HEK293 (cell line): ENCODE data around the gene OR10X1.

Experiments
- CTCF ChIA-PET: fragments of 350-600 bp; formaldehyde crosslinking; extraction: SDS; loops from one replicate; lab custom pipeline; 2021; ENCODE audit warnings: antibody characterized with exemption; lab: Yijun Ruan, JAX
- POLR2A ChIA-PET: fragments of 300-600 bp; formaldehyde crosslinking; extraction: SDS; loops from one replicate; lab custom pipeline; 2020; ENCODE audit warnings: antibody characterized with exemption, inconsistent platforms; lab: Yijun Ruan, JAX
- H3K27ac ChIP-seq: fragments of 200-500 bp; sonication (Bioruptor generic); 2 replicates; pipeline ENCODE4 v1.5.1; 2014; ENCODE audit warnings: low read depth, low read length, control low read depth, inconsistent platforms; ENCODE audit errors: extremely low read depth
- H3K36me3 ChIP-seq, 2 experiments: fragments of 200-500 bp in 1 of 2; sonication (Bioruptor generic) in 1 of 2; 1 replicate in 1 of 2; 2 replicates in 1 of 2; pipeline ENCODE4 v1.5.1; 2014 to 2017; ENCODE audit warnings: inconsistent platforms in 2 of 2, low read length in 2 of 2; ENCODE audit not compliant: control insufficient read depth in 2 of 2, insufficient read depth in 1 of 2
- H3K4me1 ChIP-seq: fragments of 200-500 bp; sonication (Bioruptor generic); 2 replicates; pipeline ENCODE4 v1.5.1; 2014; ENCODE audit warnings: mild to moderate bottlenecking, low read length, inconsistent platforms; ENCODE audit not compliant: control insufficient read depth, insufficient read depth
- H3K4me3 ChIP-seq: 2 replicates; pipeline ENCODE4 v1.5.1; 2011; ENCODE audit warnings: low read depth, mild to moderate bottlenecking, control low read depth, low read length, moderate library complexity
- H3K9me3 ChIP-seq: fragments of 200-500 bp; sonication (Bioruptor generic); 2 replicates; pipeline ENCODE4 v1.5.1; 2014; ENCODE audit warnings: low read depth, low read length, inconsistent platforms; ENCODE audit not compliant: control insufficient read depth, insufficient read depth
- GLI4 ChIP-seq: fragments of 450-650 bp; formaldehyde crosslinking; IDR thresholded peaks from 2 replicates; pipeline ENCODE4 v1.5.1; 2016; ENCODE audit warnings: missing biosample characterization, missing genetic modification characterization
- HOXA7 ChIP-seq: sonication (generic); formaldehyde crosslinking; IDR thresholded peaks from 2 replicates; pipeline ENCODE4 v1.8.1; 2022; ENCODE audit warnings: missing genetic modification reagents, borderline replicate concordance
- MEIS1 ChIP-seq: sonication (generic); formaldehyde crosslinking; IDR thresholded peaks from 2 replicates; pipeline ENCODE4 v1.8.1; 2022; ENCODE audit warnings: missing genetic modification reagents, mild to moderate bottlenecking, borderline replicate concordance
- RBAK ChIP-seq: fragments of 450-650 bp; formaldehyde crosslinking; IDR thresholded peaks from 2 replicates; pipeline ENCODE4 v1.5.1; 2016; ENCODE audit warnings: missing biosample characterization, missing genetic modification characterization
- REPIN1 ChIP-seq: fragments of 450-650 bp; formaldehyde crosslinking; IDR thresholded peaks from 2 replicates; pipeline ENCODE4 v1.5.1; 2017; ENCODE audit warnings: missing biosample characterization, missing genetic modification characterization, low read depth
- SP3 ChIP-seq: fragments of 450-650 bp; formaldehyde crosslinking; IDR thresholded peaks from 2 replicates; pipeline ENCODE4 v1.5.1; 2016; ENCODE audit warnings: missing biosample characterization, missing genetic modification characterization
- ZNF138 ChIP-seq: fragments of 450-650 bp; formaldehyde crosslinking; IDR thresholded peaks from 2 replicates; pipeline ENCODE4 v1.5.1; 2016; ENCODE audit warnings: missing biosample characterization, missing genetic modification characterization, borderline replicate concordance
- ZNF148 ChIP-seq: fragments of 450-650 bp; formaldehyde crosslinking; IDR thresholded peaks from 2 replicates; pipeline ENCODE4 v1.5.0; 2017; ENCODE audit warnings: missing biosample characterization, missing genetic modification characterization, borderline replicate concordance
- ZNF274 ChIP-seq, 2 experiments: fragments of 200-500 bp in 1 of 2; fragments of 450-650 bp in 1 of 2; sonication (Bioruptor generic) in 1 of 2; formaldehyde crosslinking in 1 of 2; IDR thresholded peaks; 2 replicates each; pipeline versions ENCODE4 v1.5.1 to v1.6.1; 2014 to 2016; ENCODE audit warnings: borderline replicate concordance in 1 of 2, inconsistent platforms in 1 of 2, low read length in 1 of 2, missing biosample characterization in 1 of 2, missing genetic modification characterization in 1 of 2
- ZNF335 ChIP-seq: fragments of 450-650 bp; formaldehyde crosslinking; conservative IDR thresholded peaks from 2 replicates; pipeline ENCODE4 v1.5.1; 2016; ENCODE audit warnings: missing biosample characterization, missing genetic modification characterization
- ZNF423 ChIP-seq: fragments of 450-650 bp; formaldehyde crosslinking; IDR thresholded peaks from 2 replicates; pipeline ENCODE4 v1.5.1; 2016; ENCODE audit warnings: missing biosample characterization, missing genetic modification characterization
- ZNF473 ChIP-seq: fragments of 450-650 bp; formaldehyde crosslinking; IDR thresholded peaks from 2 replicates; pipeline ENCODE4 v1.5.1; 2017; ENCODE audit warnings: missing biosample characterization, missing genetic modification characterization
- ZNF48 ChIP-seq: fragments of 450-650 bp; formaldehyde crosslinking; IDR thresholded peaks from 2 replicates; pipeline ENCODE4 v1.5.1; 2016; ENCODE audit warnings: missing biosample characterization, missing genetic modification characterization
- ZNF571 ChIP-seq: fragments of 450-650 bp; formaldehyde crosslinking; IDR thresholded peaks from 2 replicates; pipeline ENCODE4 v1.5.0; 2017; ENCODE audit warnings: missing biosample characterization, missing genetic modification characterization
- ZNF626 ChIP-seq: fragments of 450-650 bp; sonication (Bioruptor Pico); formaldehyde crosslinking; IDR thresholded peaks from 2 replicates; pipeline ENCODE4 v1.5.1; 2018; ENCODE audit warnings: missing biosample characterization, missing genetic modification characterization, inconsistent platforms
- ZNF670 ChIP-seq: fragments of 450-650 bp; formaldehyde crosslinking; IDR thresholded peaks from 2 replicates; pipeline ENCODE4 v1.5.1; 2016; ENCODE audit warnings: missing biosample characterization, missing genetic modification characterization, low read depth
- ZNF791 ChIP-seq: fragments of 450-650 bp; formaldehyde crosslinking; IDR thresholded peaks from 2 replicates; pipeline ENCODE4 v1.5.1; 2016; ENCODE audit warnings: missing biosample characterization, missing genetic modification characterization
- ZNF792 ChIP-seq: fragments of 450-650 bp; formaldehyde crosslinking; IDR thresholded peaks from 2 replicates; pipeline ENCODE4 v1.5.1; 2016; ENCODE audit warnings: missing biosample characterization, missing genetic modification characterization
- ZNF843 ChIP-seq: fragments of 450-650 bp; formaldehyde crosslinking; IDR thresholded peaks from 2 replicates; pipeline ENCODE4 v1.5.1; 2016; ENCODE audit warnings: missing biosample characterization, missing genetic modification characterization
- ZSCAN16 ChIP-seq: fragments of 450-650 bp; formaldehyde crosslinking; IDR thresholded peaks from 2 replicates; pipeline ENCODE4 v1.5.1; 2016; ENCODE audit warnings: missing biosample characterization, missing genetic modification characterization
- TF ChIP-seq, protein P1 (sequence below): fragments of 450-650 bp; formaldehyde crosslinking; IDR thresholded peaks from 2 replicates; pipeline ENCODE4 v1.5.1; 2016; ENCODE audit warnings: missing biosample characterization, missing genetic modification characterization
- TF ChIP-seq, protein P2 (sequence below): fragments of 450-650 bp; formaldehyde crosslinking; IDR thresholded peaks from 2 replicates; pipeline ENCODE4 v1.5.1; 2016; ENCODE audit warnings: missing biosample characterization, missing genetic modification characterization
- TF ChIP-seq, protein P3 (sequence below): fragments of 450-650 bp; formaldehyde crosslinking; IDR thresholded peaks from 2 replicates; pipeline ENCODE4 v1.5.1; 2016; ENCODE audit warnings: missing biosample characterization, missing genetic modification characterization

Gene OR10X1

GRCh38 chr1:158577561-158577960, 2.1 kb downstream of the OR10X1 start (continued):
- TF ChIP-seq ZNF626 (tag by site-specific recombination) (no peak), ZNF843 (no peak), GLI4 (no peak), SP3 (no peak)

GRCh38 chr1:158572226-158572625, 7.5 kb downstream of the OR10X1 start:
- CTCF ChIA-PET = interaction anchor here (0.7 kb wide), 1 partner anchor 105 kb away, joined by 3 read pairs; no protein-coding TSS in a partner anchor
- TF ChIP-seq ZNF138 (tag by site-specific recombination) (no peak), ZNF792 (tag by site-specific recombination) (no peak), MEIS1 (CRISPR knock-in tag) (no peak), ZNF473 (no peak), ZNF423 (tag by site-specific recombination) (no peak), ZNF148 (tag by site-specific recombination) (no peak), ZNF791 (no peak), ZNF670 (no peak), ZNF48 (no peak), ZNF274 (IDR thresholded peaks at IDR 0.05; ENCODE audit: low read length) (no peak), ZNF274 (tag by site-specific recombination; IDR thresholded peaks at IDR 0.05; ENCODE audit: borderline replicate concordance) (no peak), HOXA7 (CRISPR knock-in tag) (no peak), ZSCAN16 (tag by site-specific recombination) (no peak), RBAK (no peak), ZNF626 (tag by site-specific recombination) (no peak), ZNF335 (tag by site-specific recombination) (no peak), ZNF571 (tag by site-specific recombination) (no peak), REPIN1 (tag by site-specific recombination) (no peak)
- TF ChIP-seq, protein P1, sequence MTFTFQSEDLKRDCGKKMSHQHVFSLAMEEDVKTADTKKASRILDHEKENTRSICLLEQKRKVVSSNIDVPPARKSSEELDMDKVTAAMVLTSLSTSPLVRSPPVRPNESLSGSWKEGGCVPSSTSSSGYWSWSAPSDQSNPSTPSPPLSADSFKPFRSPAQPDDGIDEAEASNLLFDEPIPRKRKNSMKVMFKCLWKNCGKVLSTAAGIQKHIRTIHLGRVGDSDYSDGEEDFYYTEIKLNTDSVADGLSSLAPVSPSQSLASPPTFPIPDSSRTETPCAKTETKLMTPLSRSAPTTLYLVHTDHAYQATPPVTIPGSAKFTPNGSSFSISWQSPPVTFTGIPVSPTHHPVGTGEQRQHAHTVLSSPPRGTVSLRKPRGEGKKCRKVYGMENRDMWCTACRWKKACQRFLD (tag by site-specific recombination) = no peak
- TF ChIP-seq, protein P2, sequence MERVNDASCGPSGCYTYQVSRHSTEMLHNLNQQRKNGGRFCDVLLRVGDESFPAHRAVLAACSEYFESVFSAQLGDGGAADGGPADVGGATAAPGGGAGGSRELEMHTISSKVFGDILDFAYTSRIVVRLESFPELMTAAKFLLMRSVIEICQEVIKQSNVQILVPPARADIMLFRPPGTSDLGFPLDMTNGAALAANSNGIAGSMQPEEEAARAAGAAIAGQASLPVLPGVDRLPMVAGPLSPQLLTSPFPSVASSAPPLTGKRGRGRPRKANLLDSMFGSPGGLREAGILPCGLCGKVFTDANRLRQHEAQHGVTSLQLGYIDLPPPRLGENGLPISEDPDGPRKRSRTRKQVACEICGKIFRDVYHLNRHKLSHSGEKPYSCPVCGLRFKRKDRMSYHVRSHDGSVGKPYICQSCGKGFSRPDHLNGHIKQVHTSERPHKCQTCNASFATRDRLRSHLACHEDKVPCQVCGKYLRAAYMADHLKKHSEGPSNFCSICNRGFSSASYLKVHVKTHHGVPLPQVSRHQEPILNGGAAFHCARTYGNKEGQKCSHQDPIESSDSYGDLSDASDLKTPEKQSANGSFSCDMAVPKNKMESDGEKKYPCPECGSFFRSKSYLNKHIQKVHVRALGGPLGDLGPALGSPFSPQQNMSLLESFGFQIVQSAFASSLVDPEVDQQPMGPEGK = no peak
- TF ChIP-seq, protein P3, sequence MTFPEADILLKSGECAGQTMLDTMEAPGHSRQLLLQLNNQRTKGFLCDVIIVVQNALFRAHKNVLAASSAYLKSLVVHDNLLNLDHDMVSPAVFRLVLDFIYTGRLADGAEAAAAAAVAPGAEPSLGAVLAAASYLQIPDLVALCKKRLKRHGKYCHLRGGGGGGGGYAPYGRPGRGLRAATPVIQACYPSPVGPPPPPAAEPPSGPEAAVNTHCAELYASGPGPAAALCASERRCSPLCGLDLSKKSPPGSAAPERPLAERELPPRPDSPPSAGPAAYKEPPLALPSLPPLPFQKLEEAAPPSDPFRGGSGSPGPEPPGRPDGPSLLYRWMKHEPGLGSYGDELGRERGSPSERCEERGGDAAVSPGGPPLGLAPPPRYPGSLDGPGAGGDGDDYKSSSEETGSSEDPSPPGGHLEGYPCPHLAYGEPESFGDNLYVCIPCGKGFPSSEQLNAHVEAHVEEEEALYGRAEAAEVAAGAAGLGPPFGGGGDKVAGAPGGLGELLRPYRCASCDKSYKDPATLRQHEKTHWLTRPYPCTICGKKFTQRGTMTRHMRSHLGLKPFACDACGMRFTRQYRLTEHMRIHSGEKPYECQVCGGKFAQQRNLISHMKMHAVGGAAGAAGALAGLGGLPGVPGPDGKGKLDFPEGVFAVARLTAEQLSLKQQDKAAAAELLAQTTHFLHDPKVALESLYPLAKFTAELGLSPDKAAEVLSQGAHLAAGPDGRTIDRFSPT (tag by site-specific recombination) = no peak
- Histone ChIP-seq H3K9me3 (no peaks in the 10 kb centered on the region), H3K27ac (no peak overlapping the region), H3K4me1 (no peaks in the 10 kb centered on the region), H3K36me3 (no peaks in the 10 kb centered on the region), H3K4me3 (no peak overlapping the region)
- POLR2A ChIA-PET = no interaction called here
